Vein endothelial cell (primary cell): ENCODE results near the gene RESF1. TPM values are rescaled to one million over a fixed set of nuclear protein-coding genes. Genes with fewer than 3 reads are reported as not detected.

Experiments
- total RNA-seq: library from RNA; depleted of rRNA; stranded (reverse); fragments of >200 nt; gene quantifications from 2 replicates; pipeline ENCODE4 v1.2.3, GENCODE V29; 2012

The RESF1 gene
- 109 TPM in 2 replicates for total RNA-seq

GRCh38 chr12:31959161-31959700 lies at the start of gene RESF1:
RESF1 (plus strand) TSS chr12:31959415; CDS start chr12:31980956, 21,541 bp downstream.

Other genes with a start within 250 kb of the RESF1 start
- 13.1 and 17.8 TPM in 2 replicates for gene AMN1, start 230.4 kb upstream of the RESF1 start, total RNA-seq
- 11.8 and 14.8 TPM in 2 replicates for gene BICD1, start 147.4 kb downstream of the RESF1 start, total RNA-seq